ENCODE measurements around the gene SMPD4. TPM values are rescaled to one million over a fixed set of nuclear protein-coding genes. Genes with fewer than 3 reads are reported as not detected.
A peak's percentile ranks its signal among the peaks of the same experiment; 100 is the strongest.
"Not testable (repeated sequence)": the region's sequence is repeated elsewhere in the genome, so short reads cannot be mapped to it uniquely, and the experiment has no call there.

SMPD4 gene
- total RNA-seq, 2 experiments from 2014 or later = 83.9 to 88.2 TPM

- no peak overlapping the region for H3K4me3 Mint-ChIP-seq
Measured at GRCh38 chr2:130162968-130163367, 18.4 kb downstream of the SMPD4 start.

GRCh38 chr2:130162486-130162885 lies 18.9 kb downstream of the SMPD4 start:
- DNase-seq; H3K27ac Mint-ChIP-seq; POLR2A ChIA-PET; CTCF ChIA-PET; ATAC-seq; H3K9me3 Mint-ChIP-seq (ENCODE audit: insufficient read depth); H3K27me3 Mint-ChIP-seq (ENCODE audit: low read depth); H3K4me3 Mint-ChIP-seq: not testable (repeated sequence)
- Mint-ChIP-seq H3K4me1 (ENCODE audit: low read depth) (peaks cover 21% of the 10 kb centered on the region), H3K36me3 (ENCODE audit: low read depth) (peaks cover 38% of the 10 kb centered on the region)

More at GRCh38 chr2:130162968-130163367, 18.4 kb downstream of the SMPD4 start:
- ChIA-PET CTCF (no interaction called here), POLR2A (no interaction called here)
- Mint-ChIP-seq H3K27me3 (ENCODE audit: low read depth) (no peaks in the 10 kb centered on the region), H3K27ac (no peak overlapping the region), H3K4me1 (ENCODE audit: low read depth) (peaks cover 20% of the 10 kb centered on the region), H3K36me3 (ENCODE audit: low read depth) (peaks cover 42% of the 10 kb centered on the region), H3K9me3 (ENCODE audit: insufficient read depth) (no peaks in the 10 kb centered on the region)
- ATAC-seq (no peak), DNase-seq (no peak)

GRCh38 chr2:130160838-130161705 lies 20.3 kb downstream of the SMPD4 start:
- POLR2A ChIA-PET; ATAC-seq; H3K9me3 Mint-ChIP-seq (ENCODE audit: insufficient read depth); CTCF ChIA-PET; H3K27me3 Mint-ChIP-seq (ENCODE audit: low read depth); H3K27ac Mint-ChIP-seq; H3K4me3 Mint-ChIP-seq; DNase-seq: not testable (repeated sequence)
- Mint-ChIP-seq H3K36me3 (ENCODE audit: low read depth) (peaks cover 32% of the 10 kb centered on the region), H3K4me1 (ENCODE audit: low read depth) (peaks cover 20% of the 10 kb centered on the region)

GRCh38 chr2:130160131-130160530 lies 21.3 kb downstream of the SMPD4 start:
- peaks cover 33% of the 10 kb centered on the region for H3K36me3 Mint-ChIP-seq (ENCODE audit: low read depth)
- ATAC-seq = no peak
- POLR2A ChIA-PET = no interaction called here
- no peak overlapping the region for H3K27ac Mint-ChIP-seq
- peaks cover 20% of the 10 kb centered on the region for H3K4me1 Mint-ChIP-seq (ENCODE audit: low read depth)
- DNase-seq = no peak
- H3K27me3 Mint-ChIP-seq (ENCODE audit: low read depth) = no peaks in the 10 kb centered on the region
- no peak overlapping the region for H3K4me3 Mint-ChIP-seq
- no peaks in the 10 kb centered on the region for H3K9me3 Mint-ChIP-seq (ENCODE audit: insufficient read depth)
- CTCF ChIA-PET = no interaction called here

- H3K36me3 Mint-ChIP-seq (ENCODE audit: low read depth) = peaks cover 29% of the 10 kb centered on the region
- H3K27ac Mint-ChIP-seq; CTCF ChIA-PET; ATAC-seq; H3K27me3 Mint-ChIP-seq (ENCODE audit: low read depth); H3K9me3 Mint-ChIP-seq (ENCODE audit: insufficient read depth); POLR2A ChIA-PET; H3K4me3 Mint-ChIP-seq; DNase-seq: not testable (repeated sequence)
- peaks cover 20% of the 10 kb centered on the region for H3K4me1 Mint-ChIP-seq (ENCODE audit: low read depth)
Measured at GRCh38 chr2:130159376-130159775, 22.0 kb downstream of the SMPD4 start.

GRCh38 chr2:130158631-130159030 lies 22.8 kb downstream of the SMPD4 start:
- Mint-ChIP-seq H3K4me1 (ENCODE audit: low read depth) (peaks cover 20% of the 10 kb centered on the region), H3K27me3 (ENCODE audit: low read depth) (no peaks in the 10 kb centered on the region), H3K9me3 (ENCODE audit: insufficient read depth) (no peaks in the 10 kb centered on the region), H3K4me3 (no peak overlapping the region), H3K36me3 (ENCODE audit: low read depth) (peaks cover 29% of the 10 kb centered on the region), H3K27ac (peak overlapping the region; percentile 79)
- ChIA-PET POLR2A (no interaction called here), CTCF (no interaction called here)
- DNase-seq (no peak), ATAC-seq (no peak)

- peaks cover 32% of the 10 kb centered on the region for H3K36me3 Mint-ChIP-seq (ENCODE audit: low read depth)
- CTCF ChIA-PET = not testable (repeated sequence)
Measured at GRCh38 chr2:130157825-130158514, 23.4 kb downstream of the SMPD4 start.

GRCh38 chr2:130157354-130157753 lies 24.0 kb downstream of the SMPD4 start:
- CTCF ChIA-PET, POLR2A ChIA-PET: not testable (repeated sequence)
- H3K27ac Mint-ChIP-seq = peak overlapping the region; percentile 79

More at GRCh38 chr2:130157825-130158514, 23.4 kb downstream of the SMPD4 start:
- H3K27me3 Mint-ChIP-seq (ENCODE audit: low read depth); ATAC-seq; DNase-seq; H3K9me3 Mint-ChIP-seq (ENCODE audit: insufficient read depth); POLR2A ChIA-PET; H3K4me3 Mint-ChIP-seq: not testable (repeated sequence)
- Mint-ChIP-seq H3K27ac (peak overlapping the region; percentile 79), H3K4me1 (ENCODE audit: low read depth) (peaks cover 20% of the 10 kb centered on the region)

GRCh38 chr2:130156624-130157004 lies 24.8 kb downstream of the SMPD4 start:
- H3K27ac Mint-ChIP-seq = peak overlapping the region; percentile 39
- H3K4me3 Mint-ChIP-seq = no peak overlapping the region
- H3K27me3 Mint-ChIP-seq (ENCODE audit: low read depth) = no peaks in the 10 kb centered on the region
- CTCF ChIA-PET = no interaction called here
- POLR2A ChIA-PET = no interaction called here
- H3K4me1 Mint-ChIP-seq (ENCODE audit: low read depth) = peaks cover 20% of the 10 kb centered on the region
- H3K36me3 Mint-ChIP-seq (ENCODE audit: low read depth) = peaks cover 33% of the 10 kb centered on the region
- no peaks in the 10 kb centered on the region for H3K9me3 Mint-ChIP-seq (ENCODE audit: insufficient read depth)
- ATAC-seq = no peak
- no peak for DNase-seq

More at GRCh38 chr2:130157354-130157753, 24.0 kb downstream of the SMPD4 start:
- peaks cover 20% of the 10 kb centered on the region for H3K4me1 Mint-ChIP-seq (ENCODE audit: low read depth)
- not testable (repeated sequence) for H3K27me3 Mint-ChIP-seq (ENCODE audit: low read depth); H3K9me3 Mint-ChIP-seq (ENCODE audit: insufficient read depth); DNase-seq; H3K4me3 Mint-ChIP-seq
- peak; percentile 27 for ATAC-seq
- H3K36me3 Mint-ChIP-seq (ENCODE audit: low read depth) = peaks cover 33% of the 10 kb centered on the region

GRCh38 chr2:130155956-130156623 lies 25.3 kb downstream of the SMPD4 start:
- Mint-ChIP-seq H3K4me1 (ENCODE audit: low read depth) (peaks cover 20% of the 10 kb centered on the region), H3K36me3 (ENCODE audit: low read depth) (peaks cover 32% of the 10 kb centered on the region)
- ATAC-seq; H3K4me3 Mint-ChIP-seq; H3K27me3 Mint-ChIP-seq (ENCODE audit: low read depth); H3K27ac Mint-ChIP-seq; POLR2A ChIA-PET; CTCF ChIA-PET; H3K9me3 Mint-ChIP-seq (ENCODE audit: insufficient read depth): not testable (repeated sequence)
- DNase-seq = peak; percentile 55

GRCh38 chr2:130154773-130155765 lies 26.3 kb downstream of the SMPD4 start:
- POLR2A ChIA-PET = no interaction called here
- ATAC-seq (no peak), DNase-seq (no peak)
- H3K9me3 Mint-ChIP-seq (ENCODE audit: insufficient read depth) = no peaks in the 10 kb centered on the region
- no peaks in the 10 kb centered on the region for H3K27me3 Mint-ChIP-seq (ENCODE audit: low read depth)
- CTCF ChIA-PET = no interaction called here
- peaks cover 17% of the 10 kb centered on the region for H3K4me1 Mint-ChIP-seq (ENCODE audit: low read depth)
- H3K36me3 Mint-ChIP-seq (ENCODE audit: low read depth) = peaks cover 32% of the 10 kb centered on the region
- H3K4me3 Mint-ChIP-seq = no peak overlapping the region
- no peak overlapping the region for H3K27ac Mint-ChIP-seq
